Left ventricle myocardium inferior (tissue), 1 donor: ENCODE measurements around the gene RASSF3. TPM values are rescaled to one million over a fixed set of nuclear protein-coding genes. Genes with fewer than 3 reads are reported as not detected.

ENCODE experiments used
- DNase-seq: peaks from one replicate; pipeline ENCODE4 v3.0.0-alpha.2; 2020
- H3K27ac ChIP-seq: fragments of 200-600 bp; replicated peaks from 2 replicates; pipeline ENCODE4 v1.8.0; 2021
- H3K27me3 ChIP-seq: fragments of 200-600 bp; 2 replicates; pipeline ENCODE4 v1.8.0; 2021; ENCODE audit warnings: low read depth
- H3K36me3 ChIP-seq: fragments of 200-600 bp; 2 replicates; pipeline ENCODE4 v1.8.0; 2021
- H3K4me1 ChIP-seq: fragments of 200-600 bp; 2 replicates; pipeline ENCODE4 v1.8.0; 2021
- H3K4me3 ChIP-seq: fragments of 200-600 bp; 2 replicates; pipeline ENCODE4 v1.8.0; 2021; ENCODE audit warnings: mild to moderate bottlenecking, moderate library complexity
- H3K9me3 ChIP-seq: fragments of 200-600 bp; replicated peaks from 2 replicates; pipeline ENCODE4 v1.8.0; 2021
- CTCF ChIP-seq: fragments of 200-600 bp; IDR thresholded peaks from 2 replicates; pipeline ENCODE4 v1.8.0; 2021; ENCODE audit warnings: antibody characterized with exemption, mild to moderate bottlenecking, borderline replicate concordance
- intact Hi-C: fragments of 100-400 bp; cut with micrococcal nuclease; formaldehyde crosslinking; loops from one replicate; pipeline ENCODE4 v1.11.0; 2022
- total RNA-seq: library from RNA; stranded (reverse); fragmentation: NEBNext Ultra II Directional; extraction: Animal tissue kit (Norgen Biotek cat#: 25700); gene quantifications from one replicate; pipeline ENCODE4 v1.2.1, GENCODE V29; 2021
- donor health status: DM: no; HTN: yes; CAD: no; lungs with severe emphysema.

The RASSF3 gene
- total RNA-seq, 1 donor from 2014 or later: 102 TPM

GRCh38 chr12:64695550-64695949 is 85.3 kb downstream of the RASSF3 start:
- Histone ChIP-seq H3K27me3 (no peaks in the 10 kb centered on the region), H3K36me3 (peaks cover 30% of the 10 kb centered on the region), H3K9me3 (no peaks in the 10 kb centered on the region), H3K4me1 (peaks cover 41% of the 10 kb centered on the region), H3K27ac (peak overlapping the region; percentile 15), H3K4me3 (no peak overlapping the region)
- DNase-seq: no peak
- TF ChIP-seq CTCF: no peak
- intact Hi-C loops: no loop called here

DNA sequence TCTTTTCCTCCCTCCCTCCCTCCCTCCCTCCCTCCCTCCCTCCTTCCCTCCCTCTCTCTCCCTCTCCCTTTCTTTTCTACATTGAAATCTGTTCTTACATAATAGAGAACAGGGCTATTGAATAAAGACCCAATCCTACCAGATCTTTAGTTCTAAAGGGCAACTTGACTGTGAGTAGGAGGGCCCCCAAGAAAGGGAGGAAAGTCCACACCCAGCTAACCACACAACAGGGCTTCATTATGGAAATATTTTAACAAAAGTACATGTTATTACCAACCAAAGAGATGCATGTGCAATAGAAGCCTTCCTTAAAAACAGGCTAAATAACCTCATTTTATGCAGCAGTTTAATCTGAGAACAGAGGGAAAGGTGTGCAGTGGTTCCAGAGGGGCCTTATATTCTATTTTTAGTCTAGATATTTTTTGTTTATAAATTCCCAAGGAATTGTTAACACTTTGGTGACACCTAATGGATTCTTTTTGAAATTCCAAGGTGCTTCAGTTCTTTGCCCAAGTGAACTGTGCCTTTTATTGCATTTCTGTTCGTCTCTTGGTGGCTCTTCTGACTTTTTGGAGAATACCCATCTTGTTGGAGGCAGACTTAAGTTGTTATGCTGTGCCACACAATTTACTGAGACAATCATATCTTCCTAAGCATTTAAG is 85.9 kb downstream of the RASSF3 start:
- peaks cover 42% of the 10 kb centered on the region for H3K4me1 ChIP-seq
- no peaks in the 10 kb centered on the region for H3K27me3 ChIP-seq
- peak overlapping the region; percentile 49 for H3K27ac ChIP-seq
- H3K9me3 ChIP-seq: no peaks in the 10 kb centered on the region
- peaks cover 30% of the 10 kb centered on the region for H3K36me3 ChIP-seq
- no peak for DNase-seq
- H3K4me3 ChIP-seq: no peak overlapping the region
- peak; percentile 63 for TF ChIP-seq CTCF
- intact Hi-C loops: no loop called here

DNA sequence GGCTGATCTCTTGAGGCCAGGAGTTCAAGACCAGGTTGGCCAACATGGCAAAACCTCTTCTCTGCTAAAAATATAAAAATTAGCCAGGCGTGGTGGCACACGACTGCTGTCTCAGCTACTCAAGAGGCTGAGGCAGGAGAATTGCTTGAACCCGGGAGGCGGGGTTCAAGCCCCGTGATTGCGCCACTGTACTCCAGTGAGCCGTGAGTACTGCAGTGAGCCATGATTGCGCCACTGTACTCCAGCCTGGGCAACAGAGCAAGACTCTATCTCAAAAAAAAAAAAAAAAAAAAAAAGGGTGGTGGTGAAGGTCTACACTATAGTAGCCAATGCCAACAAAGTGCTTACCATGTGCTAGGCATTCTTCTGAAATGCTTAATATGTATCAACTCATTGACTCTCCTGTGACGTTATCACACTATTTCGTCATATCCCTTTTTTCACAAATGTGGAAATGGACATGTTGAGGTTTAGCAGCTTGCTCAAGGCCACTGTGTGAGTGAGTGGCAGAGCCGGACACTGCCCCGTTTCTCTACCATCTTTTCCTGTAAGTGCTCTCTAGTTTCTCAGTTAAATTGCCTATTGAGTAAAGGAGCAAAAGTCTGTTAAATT is 89.3 kb downstream of the RASSF3 start:
- H3K4me3 ChIP-seq: no peak overlapping the region
- TF ChIP-seq CTCF: no peak
- no peaks in the 10 kb centered on the region for H3K27me3 ChIP-seq
- H3K4me1 ChIP-seq: peaks cover 24% of the 10 kb centered on the region
- H3K36me3 ChIP-seq: peaks cover 18% of the 10 kb centered on the region
- intact Hi-C loops: loop anchor here (2.0 kb wide), 1 partner anchor 151 kb away; no protein-coding TSS in a partner anchor
- no peaks in the 10 kb centered on the region for H3K9me3 ChIP-seq
- DNase-seq: no peak
- H3K27ac ChIP-seq: no peak overlapping the region

DNA sequence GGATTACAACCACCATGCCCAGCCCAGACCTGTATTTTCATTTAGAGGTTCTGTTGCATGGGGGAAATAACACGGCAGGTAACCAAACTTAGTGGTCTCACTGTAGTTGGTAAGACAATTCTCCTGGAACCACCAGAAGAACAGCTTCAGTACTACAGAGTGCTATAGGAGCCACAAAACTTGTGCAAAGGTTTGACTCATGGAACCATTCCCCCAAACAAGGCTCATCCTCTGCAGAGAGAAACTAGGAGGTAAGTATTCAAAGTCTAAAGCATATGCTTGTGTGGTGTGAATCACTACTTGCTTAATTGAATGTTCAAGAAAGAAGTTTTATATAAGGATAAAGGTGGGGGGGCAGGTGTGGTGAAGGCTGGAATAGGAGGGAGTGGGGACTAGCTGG is 90.2 kb downstream of the RASSF3 start:
- intact Hi-C loops: no loop called here
- Histone ChIP-seq H3K36me3 (peaks cover 9% of the 10 kb centered on the region), H3K9me3 (no peaks in the 10 kb centered on the region), H3K27ac (no peak overlapping the region), H3K27me3 (no peaks in the 10 kb centered on the region), H3K4me3 (no peak overlapping the region), H3K4me1 (peaks cover 17% of the 10 kb centered on the region)
- no peak for DNase-seq
- no peak for TF ChIP-seq CTCF

DNA sequence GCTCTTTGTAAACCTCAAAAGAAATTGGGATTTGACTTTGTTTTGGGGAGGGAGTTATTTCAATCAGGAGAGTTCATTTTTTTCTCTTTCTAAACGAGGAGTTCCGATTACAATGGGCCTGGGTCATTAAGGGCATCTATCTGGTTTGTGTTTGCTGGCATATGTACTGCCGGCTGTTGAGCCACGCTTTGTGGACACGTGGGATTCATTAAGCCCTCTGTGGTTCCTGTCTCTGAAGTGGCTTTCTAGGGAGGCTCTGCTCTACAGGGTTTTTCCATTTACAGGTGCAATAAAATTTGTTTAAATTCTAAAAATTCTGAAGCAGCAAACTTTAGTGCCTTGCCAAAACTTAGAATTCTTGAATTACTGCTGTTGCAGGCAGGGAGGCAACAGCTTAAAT is 91.0 kb downstream of the RASSF3 start:
- Histone ChIP-seq H3K27ac (no peak overlapping the region), H3K4me1 (peaks cover 18% of the 10 kb centered on the region), H3K36me3 (peaks cover 9% of the 10 kb centered on the region), H3K9me3 (no peaks in the 10 kb centered on the region), H3K4me3 (no peak overlapping the region), H3K27me3 (no peaks in the 10 kb centered on the region)
- no peak for TF ChIP-seq CTCF
- intact Hi-C loops: no loop called here
- no peak for DNase-seq
